Inferior parietal cortex (tissue), 1 donor: Measurements from ENCODE around the gene TRNP1.

Experiments used
- DNase-seq: peaks from one replicate; pipeline ENCODE4 v3.0.0-alpha.2; 2016; ENCODE audit errors: extremely low spot score

TRNP1 gene

GRCh38 chr1:27001570-27002360 lies 8.3 kb downstream of the TRNP1 start:
- DNase-seq = no peak

DNA sequence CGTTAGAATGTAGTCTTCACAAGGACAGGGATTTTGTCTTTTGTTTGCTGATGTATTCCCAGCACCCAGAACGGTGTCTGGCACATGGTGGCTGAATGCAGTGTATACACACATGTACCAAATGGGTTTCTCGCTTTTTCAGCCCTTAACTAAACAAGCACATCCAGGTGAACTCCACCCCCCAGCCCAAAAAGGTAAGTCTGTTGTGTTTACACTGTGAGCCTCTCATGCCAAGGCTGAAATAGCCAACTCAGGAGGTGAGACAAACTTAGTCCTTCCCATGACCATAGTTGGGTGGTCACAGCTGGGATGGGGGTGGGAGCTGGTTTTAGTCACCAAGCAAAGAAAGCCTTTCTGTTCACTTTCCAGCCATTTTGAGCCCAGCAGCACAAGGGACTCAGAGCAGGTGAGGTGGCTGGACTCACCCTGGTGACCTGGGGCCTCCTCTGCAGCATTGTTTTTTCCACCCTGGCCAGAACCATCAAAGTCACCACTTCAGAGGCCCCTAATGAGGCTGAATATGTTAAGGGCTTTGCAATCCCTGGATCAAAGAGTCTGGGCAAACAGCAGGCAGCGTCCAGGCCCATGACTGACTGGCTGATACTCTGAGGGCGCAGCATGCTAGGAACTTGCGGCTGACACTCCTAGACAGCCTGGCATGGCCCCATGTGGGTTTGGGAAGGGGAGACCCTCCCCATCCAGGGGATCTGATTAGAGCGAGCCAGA lies 10.4 kb downstream of the TRNP1 start:
- DNase-seq = no peak

- no peak for DNase-seq
These were observed 11.1 kb downstream of the TRNP1 start for GRCh38 chr1:27004471-27005165.

DNA sequence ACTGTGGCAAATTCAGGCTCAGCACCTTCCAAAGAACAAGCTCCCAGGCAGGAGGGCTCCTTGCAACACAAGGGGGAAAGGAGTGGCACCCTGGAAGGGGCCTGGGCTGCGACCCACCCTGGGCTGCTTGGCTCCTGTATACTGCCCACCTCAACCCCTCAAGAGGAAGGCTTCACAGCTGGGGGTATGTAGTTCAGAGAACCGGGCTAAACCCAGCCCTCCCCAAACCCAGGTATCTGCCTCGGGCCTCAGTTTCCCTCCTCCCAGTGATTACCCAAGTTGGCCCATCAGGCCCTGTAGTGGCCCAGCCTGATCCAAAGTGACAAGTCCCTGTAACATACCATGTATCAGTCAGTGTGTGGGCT lies 11.7 kb downstream of the TRNP1 start:
- no peak for DNase-seq

GRCh38 chr1:27005648-27006496 lies 12.4 kb downstream of the TRNP1 start:
- no peak for DNase-seq

DNA sequence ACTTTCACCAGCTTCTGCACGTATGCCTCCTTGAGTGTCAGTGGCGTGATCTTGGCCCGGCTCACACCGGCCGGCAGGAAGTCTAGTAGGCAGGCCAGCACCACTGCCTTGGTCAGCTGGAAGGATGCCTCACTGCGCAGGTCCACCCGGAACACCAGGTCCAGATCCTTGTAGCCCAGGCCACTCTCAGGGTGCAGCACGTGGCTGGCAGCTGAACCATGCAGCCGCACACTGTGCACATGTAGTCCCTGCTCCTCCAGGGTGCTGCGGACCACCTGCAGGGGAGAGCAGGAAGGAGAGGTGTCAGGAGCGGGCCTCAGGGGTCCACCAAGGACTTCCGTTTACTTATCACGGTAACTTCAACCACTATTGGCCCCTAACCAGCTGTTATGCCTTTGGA lies 13.2 kb downstream of the TRNP1 start:
- no peak for DNase-seq

- no peak for DNase-seq
These were observed 14.6 kb downstream of the TRNP1 start for GRCh38 chr1:27007909-27008582.

DNA sequence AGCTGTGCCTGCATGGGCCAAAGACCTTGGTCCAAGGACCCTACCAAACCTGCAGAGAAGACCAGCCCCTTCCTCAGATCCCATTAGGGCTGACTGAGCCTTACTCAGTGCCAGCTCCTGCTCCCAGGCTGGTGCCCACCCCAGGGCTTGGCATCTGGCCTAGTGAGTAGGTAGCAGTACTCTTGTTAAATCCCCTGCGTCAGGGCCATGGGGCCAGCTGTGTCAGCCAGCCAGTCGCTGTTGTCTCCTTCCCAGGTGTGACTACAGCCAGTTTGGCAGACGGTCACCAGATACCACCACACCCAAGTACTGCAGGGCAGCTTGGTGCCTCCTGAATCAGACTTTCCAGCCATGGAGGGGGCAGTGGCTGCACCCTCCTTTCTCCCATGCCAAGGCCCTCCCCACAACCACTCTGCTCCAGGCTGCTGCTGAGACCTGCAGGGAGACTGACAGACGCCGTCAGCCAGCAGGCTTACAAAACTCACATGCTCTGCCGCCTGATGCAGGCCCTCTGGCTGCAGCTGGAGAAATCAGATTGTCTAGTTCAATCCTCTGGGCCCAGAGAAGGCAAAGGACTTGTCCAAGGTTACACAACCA lies 16.2 kb downstream of the TRNP1 start:
- DNase-seq = no peak

GRCh38 chr1:27010226-27010994 lies 16.9 kb downstream of the TRNP1 start:
- DNase-seq = no peak

GRCh38 chr1:27011058-27011764 lies 17.7 kb downstream of the TRNP1 start:
- DNase-seq = no peak

GRCh38 chr1:27011976-27012563 lies 18.6 kb downstream of the TRNP1 start:
- no peak for DNase-seq

DNA sequence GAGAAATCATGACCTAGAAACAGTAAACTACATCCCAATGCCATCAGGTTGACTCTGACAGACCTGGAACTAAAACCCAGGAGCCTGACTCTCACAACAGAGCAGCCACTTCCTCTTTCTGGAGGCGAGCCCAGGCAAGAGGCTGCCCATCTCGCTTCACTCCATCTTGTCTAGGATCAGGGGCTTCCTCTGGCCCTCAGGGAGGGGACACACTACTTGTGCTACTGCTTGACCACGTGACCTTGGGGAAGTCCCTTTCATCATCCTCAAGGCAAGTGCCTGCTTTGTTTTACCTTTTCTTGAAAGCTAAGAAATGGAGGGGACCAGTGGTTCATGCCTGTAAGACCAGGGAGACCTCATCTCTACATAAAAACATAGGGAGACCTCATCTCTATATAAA lies 21.8 kb downstream of the TRNP1 start:
- no peak for DNase-seq

DNA sequence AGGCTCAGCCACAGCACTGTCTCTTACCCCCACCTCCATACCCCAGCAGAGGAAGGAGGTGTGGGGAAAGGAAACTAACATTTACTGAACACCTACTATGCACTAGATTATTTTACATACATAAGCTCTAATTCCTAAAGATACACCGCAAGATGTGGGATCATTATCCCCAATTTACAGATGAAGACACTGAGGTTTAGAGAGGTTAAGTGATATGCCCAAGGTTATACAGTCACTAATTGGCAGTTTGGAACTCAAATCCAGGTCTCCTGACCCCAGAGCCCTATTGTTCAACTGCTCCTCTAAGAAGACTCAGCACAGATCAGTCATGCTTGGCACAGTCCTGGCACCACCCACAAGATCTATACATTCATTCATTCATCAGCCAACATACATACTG lies 22.9 kb downstream of the TRNP1 start:
- DNase-seq = no peak

DNA sequence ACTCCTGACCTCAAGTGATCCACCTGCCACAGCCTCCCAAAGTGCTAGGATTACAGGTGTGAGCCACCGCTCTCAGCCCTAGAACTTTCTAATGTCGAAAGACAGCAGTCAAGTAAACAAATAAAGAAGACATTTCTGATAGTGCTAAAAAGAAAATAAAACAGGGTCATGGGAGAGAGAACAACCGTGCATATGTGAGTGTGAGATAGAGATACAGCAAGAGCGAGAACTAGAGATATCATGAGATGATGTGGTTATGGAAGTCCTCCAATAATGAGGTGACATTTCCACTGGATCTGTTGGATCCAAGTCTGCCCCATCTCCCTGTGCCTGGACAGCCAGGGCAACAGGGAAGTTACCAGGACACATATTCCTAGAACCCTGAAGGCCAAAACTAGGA lies 23.7 kb downstream of the TRNP1 start:
- no peak for DNase-seq

DNA sequence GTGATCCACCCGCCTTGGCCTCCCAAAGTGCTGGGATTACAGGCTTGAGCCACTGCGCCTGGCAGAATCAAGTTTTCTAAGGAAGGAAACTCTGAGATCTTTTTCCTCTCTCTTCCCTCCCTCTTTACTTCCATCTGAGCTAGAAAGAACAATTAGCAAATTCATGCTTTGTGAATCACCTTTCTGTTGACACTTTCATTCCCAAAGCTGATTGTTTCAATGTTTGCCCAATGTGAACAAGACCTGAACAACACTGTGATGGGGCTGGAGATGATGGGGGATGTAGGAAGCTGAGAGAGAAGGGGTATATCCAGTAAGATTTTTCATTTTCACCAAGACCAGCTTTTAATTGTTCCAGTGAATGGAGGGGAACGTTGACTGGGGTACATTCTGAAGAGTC lies 24.8 kb downstream of the TRNP1 start:
- no peak for DNase-seq

DNA sequence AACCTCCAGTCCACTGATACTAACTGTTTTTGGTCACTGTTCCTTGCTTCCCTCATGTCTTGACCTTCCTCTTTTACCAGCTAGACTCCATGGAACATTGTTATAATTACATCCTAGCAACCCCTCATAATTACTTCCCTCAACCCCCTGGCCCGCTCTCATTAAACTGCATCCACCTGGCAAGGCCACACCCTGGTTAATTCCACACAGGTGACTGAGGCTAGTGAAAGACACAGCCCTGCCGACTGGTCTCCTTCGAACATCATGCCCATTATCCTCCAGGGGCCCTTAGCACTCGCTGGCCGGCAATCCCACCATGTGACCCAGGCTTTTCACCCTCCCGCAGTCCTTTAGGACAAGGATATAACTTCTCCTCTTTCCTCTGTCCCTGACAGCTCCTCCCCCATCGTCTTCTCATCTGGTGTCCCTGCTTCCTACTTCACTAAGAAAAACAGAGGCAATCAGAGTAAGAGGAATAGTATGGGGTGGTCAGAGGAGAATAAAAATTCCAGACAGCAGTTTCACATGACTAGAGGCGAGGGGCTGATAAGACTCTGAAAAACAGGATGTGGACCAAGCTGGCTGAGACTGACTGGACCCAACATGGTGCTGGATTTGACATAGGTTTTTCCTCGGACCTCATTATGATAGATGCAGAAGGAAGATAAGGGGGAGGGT lies 28.0 kb downstream of the TRNP1 start:
- no peak for DNase-seq

DNA sequence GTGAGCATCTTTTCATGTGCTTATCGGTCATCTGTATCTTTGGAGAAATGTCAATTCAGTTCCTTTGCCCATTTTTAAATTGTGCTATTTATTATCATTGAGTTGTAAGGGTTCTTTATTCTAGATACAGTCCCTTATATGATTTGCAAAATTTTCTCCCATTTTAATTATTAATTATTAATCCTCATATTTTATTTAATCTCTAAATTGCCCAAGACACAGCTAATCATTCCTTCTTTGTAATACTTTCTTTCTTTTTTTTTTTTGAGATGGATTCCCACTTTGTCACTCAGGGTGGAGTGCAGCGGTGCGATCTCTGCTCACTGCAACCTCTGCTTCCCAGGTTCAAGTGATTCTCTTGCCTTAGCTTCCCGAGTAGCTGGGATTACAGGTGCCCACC lies 32.2 kb downstream of the TRNP1 start:
- no peak for DNase-seq
